HEK293 (cell line): ENCODE measurements around the gene TP53BP2.
A peak's percentile ranks its signal among the peaks of the same experiment; 100 is the strongest.

Source experiments
- CTCF ChIA-PET: fragments of 350-600 bp; formaldehyde crosslinking; extraction: SDS; loops from one replicate; lab custom pipeline; 2021; ENCODE audit warnings: antibody characterized with exemption; lab: Yijun Ruan, JAX
- POLR2A ChIA-PET: fragments of 300-600 bp; formaldehyde crosslinking; extraction: SDS; loops from one replicate; lab custom pipeline; 2020; ENCODE audit warnings: antibody characterized with exemption, inconsistent platforms; lab: Yijun Ruan, JAX
- H3K27ac ChIP-seq: fragments of 200-500 bp; sonication (Bioruptor generic); 2 replicates; pipeline ENCODE4 v1.5.1; 2014; ENCODE audit warnings: low read depth, low read length, control low read depth, inconsistent platforms; ENCODE audit errors: extremely low read depth
- H3K36me3 ChIP-seq, 2 experiments: fragments of 200-500 bp in 1 of 2; sonication (Bioruptor generic) in 1 of 2; 1 replicate in 1 of 2; 2 replicates in 1 of 2; pipeline ENCODE4 v1.5.1; 2014 to 2017; ENCODE audit warnings: inconsistent platforms in 2 of 2, low read length in 2 of 2; ENCODE audit not compliant: control insufficient read depth in 2 of 2, insufficient read depth in 1 of 2
- H3K4me1 ChIP-seq: fragments of 200-500 bp; sonication (Bioruptor generic); 2 replicates; pipeline ENCODE4 v1.5.1; 2014; ENCODE audit warnings: mild to moderate bottlenecking, low read length, inconsistent platforms; ENCODE audit not compliant: control insufficient read depth, insufficient read depth
- H3K4me3 ChIP-seq: 2 replicates; pipeline ENCODE4 v1.5.1; 2011; ENCODE audit warnings: low read depth, mild to moderate bottlenecking, control low read depth, low read length, moderate library complexity
- H3K9me3 ChIP-seq: fragments of 200-500 bp; sonication (Bioruptor generic); 2 replicates; pipeline ENCODE4 v1.5.1; 2014; ENCODE audit warnings: low read depth, low read length, inconsistent platforms; ENCODE audit not compliant: control insufficient read depth, insufficient read depth
- KLF16 ChIP-seq: fragments of 450-650 bp; formaldehyde crosslinking; IDR thresholded peaks from 2 replicates; pipeline ENCODE4 v1.5.1; 2017; ENCODE audit warnings: missing biosample characterization, missing genetic modification characterization
- KLF9 ChIP-seq: fragments of 450-650 bp; formaldehyde crosslinking; IDR thresholded peaks from 2 replicates; pipeline ENCODE4 v1.5.1; 2016; ENCODE audit warnings: missing biosample characterization, missing genetic modification characterization, low read depth
- MYNN ChIP-seq: fragments of 450-650 bp; formaldehyde crosslinking; IDR thresholded peaks from 2 replicates; pipeline ENCODE4 v1.5.1; 2016; ENCODE audit warnings: missing biosample characterization, missing genetic modification characterization, borderline replicate concordance
- SALL2 ChIP-seq: fragments of 450-650 bp; formaldehyde crosslinking; IDR thresholded peaks from 2 replicates; pipeline ENCODE4 v1.5.0; 2017; ENCODE audit warnings: missing biosample characterization, mild to moderate bottlenecking, missing genetic modification characterization, borderline replicate concordance
- SCRT2 ChIP-seq: fragments of 450-650 bp; formaldehyde crosslinking; IDR thresholded peaks from 2 replicates; pipeline ENCODE4 v1.5.1; 2016; ENCODE audit warnings: missing biosample characterization, missing genetic modification characterization
- ZBTB17 ChIP-seq: fragments of 450-650 bp; formaldehyde crosslinking; IDR thresholded peaks from 2 replicates; pipeline ENCODE4 v1.5.1; 2016; ENCODE audit warnings: missing biosample characterization, missing genetic modification characterization
- ZBTB48 ChIP-seq: fragments of 450-650 bp; formaldehyde crosslinking; IDR thresholded peaks from 2 replicates; pipeline ENCODE4 v1.5.1; 2016; ENCODE audit warnings: missing biosample characterization, missing genetic modification characterization
- ZFP41 ChIP-seq: fragments of 450-650 bp; formaldehyde crosslinking; IDR thresholded peaks from 2 replicates; pipeline ENCODE4 v1.5.1; 2016; ENCODE audit warnings: missing biosample characterization, missing genetic modification characterization, borderline replicate concordance
- ZIC2 ChIP-seq: fragments of 450-650 bp; formaldehyde crosslinking; IDR thresholded peaks from 2 replicates; pipeline ENCODE4 v1.5.1; 2016; ENCODE audit warnings: missing biosample characterization, missing genetic modification characterization
- ZNF133 ChIP-seq: fragments of 450-650 bp; formaldehyde crosslinking; IDR thresholded peaks from 2 replicates; pipeline ENCODE4 v1.5.1; 2016; ENCODE audit warnings: missing biosample characterization, missing genetic modification characterization
- ZNF146 ChIP-seq: fragments of 450-650 bp; formaldehyde crosslinking; IDR thresholded peaks from 2 replicates; pipeline ENCODE4 v1.5.1; 2016; ENCODE audit warnings: missing biosample characterization, missing genetic modification characterization
- ZNF2 ChIP-seq: fragments of 450-650 bp; formaldehyde crosslinking; IDR thresholded peaks from 2 replicates; pipeline ENCODE4 v1.5.1; 2016; ENCODE audit warnings: missing biosample characterization, missing genetic modification characterization
- ZNF302 ChIP-seq: fragments of 450-650 bp; formaldehyde crosslinking; IDR thresholded peaks from 2 replicates; pipeline ENCODE4 v1.5.1; 2016; ENCODE audit warnings: missing biosample characterization, missing genetic modification characterization, low read depth
- ZNF394 ChIP-seq: fragments of 450-650 bp; formaldehyde crosslinking; IDR thresholded peaks from 2 replicates; pipeline ENCODE4 v1.5.1; 2016; ENCODE audit warnings: missing biosample characterization, missing genetic modification characterization, mild to moderate bottlenecking, moderate library complexity, borderline replicate concordance
- ZNF473 ChIP-seq: fragments of 450-650 bp; formaldehyde crosslinking; IDR thresholded peaks from 2 replicates; pipeline ENCODE4 v1.5.1; 2017; ENCODE audit warnings: missing biosample characterization, missing genetic modification characterization
- ZNF621 ChIP-seq: fragments of 450-650 bp; formaldehyde crosslinking; IDR thresholded peaks from 2 replicates; pipeline ENCODE4 v1.5.1; 2017; ENCODE audit warnings: missing biosample characterization, missing genetic modification characterization
- ZNF664 ChIP-seq: fragments of 450-650 bp; formaldehyde crosslinking; IDR thresholded peaks from 2 replicates; pipeline ENCODE4 v1.5.1; 2016; ENCODE audit warnings: missing biosample characterization, missing genetic modification characterization
- ZSCAN16 ChIP-seq: fragments of 450-650 bp; formaldehyde crosslinking; IDR thresholded peaks from 2 replicates; pipeline ENCODE4 v1.5.1; 2016; ENCODE audit warnings: missing biosample characterization, missing genetic modification characterization
- ZSCAN23 ChIP-seq: fragments of 450-650 bp; formaldehyde crosslinking; IDR thresholded peaks from 2 replicates; pipeline ENCODE4 v1.5.1; 2016; ENCODE audit warnings: missing biosample characterization, missing genetic modification characterization

The TP53BP2 gene

GRCh38 chr1:223771469-223771813 lies 74.3 kb downstream of the TP53BP2 start:
- peak overlapping the region; percentile 26 for H3K27ac ChIP-seq

GRCh38 chr1:223770621-223771315 lies 75.0 kb downstream of the TP53BP2 start:
- TF ChIP-seq ZBTB48 (tag by site-specific recombination) (0 out of 2 replicates have a peak, but pooled peaks have one; percentile 22), SCRT2 (tag by site-specific recombination) (peak; percentile 67), ZNF394 (tag by site-specific recombination) (no peak)

More at GRCh38 chr1:223771469-223771813, 74.3 kb downstream of the TP53BP2 start:
- ChIA-PET POLR2A (interaction anchor here (0.9 to 1.7 kb wide), 5 partner anchors 9 to 70 kb away, joined by 3 to 10 read pairs (median 3); no protein-coding TSS in a partner anchor), CTCF (interaction anchor here (0.6 to 4.6 kb wide), 9 partner anchors 12 to 1151 kb away, joined by 3 to 30 read pairs (median 4); partner anchors contain the start of gene TP53BP2)
- peaks cover 15% of the 10 kb centered on the region for H3K4me1 ChIP-seq
- H3K4me3 ChIP-seq: no peak overlapping the region
- TF ChIP-seq ZNF621: no peak
- TF ChIP-seq ZSCAN16 (tag by site-specific recombination): no peak
- peak; percentile 100 for TF ChIP-seq ZNF664
- TF ChIP-seq ZNF133 (tag by site-specific recombination): peak; percentile 75; the same call in 1 of the 2 replicates
- H3K36me3 ChIP-seq: peaks cover 25 to 57% of the 10 kb centered on the region in 2 experiments
- H3K9me3 ChIP-seq: no peaks in the 10 kb centered on the region

GRCh38 chr1:223765719-223766340 lies 79.9 kb downstream of the TP53BP2 start:
- H3K27ac ChIP-seq: no peak overlapping the region
- POLR2A ChIA-PET: interaction anchor here (1.1 kb wide), 1 partner anchor 10 kb away, joined by 3 read pairs; no protein-coding TSS in a partner anchor
- TF ChIP-seq ZFP41 (tag by site-specific recombination) (no peak), ZNF2 (tag by site-specific recombination) (no peak), ZNF146 (tag by site-specific recombination) (no peak), ZNF473 (tag by site-specific recombination) (no peak), MYNN (tag by site-specific recombination) (no peak), KLF9 (tag by site-specific recombination) (no peak), KLF16 (tag by site-specific recombination) (no peak), ZBTB17 (tag by site-specific recombination) (no peak), SALL2 (tag by site-specific recombination) (no peak), ZNF302 (tag by site-specific recombination) (no peak), ZSCAN23 (tag by site-specific recombination) (no peak), ZIC2 (tag by site-specific recombination) (no peak)
- no peak overlapping the region for H3K4me3 ChIP-seq
- no peaks in the 10 kb centered on the region for H3K9me3 ChIP-seq
- H3K36me3 ChIP-seq: peaks cover 19 to 54% of the 10 kb centered on the region in 2 experiments
- CTCF ChIA-PET: interaction anchor here (1.0 kb wide), 1 partner anchor 67 kb away, joined by 3 read pairs; no protein-coding TSS in a partner anchor
- no peaks in the 10 kb centered on the region for H3K4me1 ChIP-seq

More at GRCh38 chr1:223770621-223771315, 75.0 kb downstream of the TP53BP2 start:
- Histone ChIP-seq H3K27ac (peak overlapping the region; percentile 26; the same call in 1 of the 2 replicates), H3K9me3 (no peaks in the 10 kb centered on the region), H3K36me3 (peaks cover 22 to 54% of the 10 kb centered on the region in 2 experiments), H3K4me3 (no peak overlapping the region), H3K4me1 (peaks cover 15% of the 10 kb centered on the region)
- ChIA-PET POLR2A (interaction anchor here (1.7 kb wide), 1 partner anchor 55 kb away, joined by 4 read pairs; no protein-coding TSS in a partner anchor), CTCF (interaction anchor here (0.6 to 4.6 kb wide), 9 partner anchors 10 to 1152 kb away, joined by 3 to 30 read pairs (median 4); no protein-coding TSS in a partner anchor)
